ENCODE data around the gene SLC19A2. TPM values are rescaled to one million over a fixed set of nuclear protein-coding genes. Genes with fewer than 3 reads are reported as not detected.

SLC19A2 gene
- total RNA-seq, 1 donor from 2014 or later, result 18.1 TPM

DNA sequence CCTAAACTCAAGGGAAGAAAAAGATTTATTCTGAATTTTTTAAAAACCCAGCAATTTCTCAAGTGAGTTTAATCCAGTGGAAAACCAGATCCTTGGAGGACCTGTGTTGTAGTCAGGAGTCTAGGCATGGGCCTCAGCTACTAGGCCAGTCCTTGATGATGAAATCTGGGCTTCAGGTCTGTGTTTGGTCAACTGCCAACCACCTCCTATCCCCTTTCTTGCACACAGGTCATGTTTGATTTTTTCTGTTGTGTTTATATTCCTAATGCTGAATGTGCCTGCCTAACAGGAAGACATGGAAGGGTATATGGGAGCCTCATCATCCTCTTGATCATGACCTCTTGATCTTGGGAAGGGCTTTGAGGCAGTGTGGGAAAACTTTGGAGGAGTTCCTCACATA, 38.2 kb upstream of the SLC19A2 start:
- no peaks in the 10 kb centered on the region for H3K27me3 Mint-ChIP-seq
- H3K9me3 Mint-ChIP-seq (ENCODE audit: low read depth), result no peaks in the 10 kb centered on the region
- no peak overlapping the region for H3K27ac Mint-ChIP-seq

DNA sequence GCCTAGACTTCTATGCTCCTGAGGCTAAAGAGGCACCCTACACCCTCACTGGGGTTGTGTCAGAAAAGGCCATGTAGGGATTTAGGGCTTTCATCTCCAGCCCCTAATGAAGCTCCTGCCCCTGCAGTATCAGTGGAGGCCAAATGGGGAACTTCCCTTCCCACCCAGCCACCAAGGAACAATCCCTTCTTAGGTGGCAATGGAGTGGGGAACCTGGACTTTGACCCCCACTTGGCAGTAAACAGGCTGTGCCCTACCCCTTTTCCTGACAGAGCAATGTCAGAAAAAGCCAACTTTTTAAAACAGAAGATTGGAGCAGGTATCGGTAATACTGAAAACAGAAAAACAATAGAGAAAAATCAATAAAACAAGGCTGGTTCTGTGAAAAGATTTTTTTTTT, 35.5 kb upstream of the SLC19A2 start:
- H3K27me3 Mint-ChIP-seq, result no peaks in the 10 kb centered on the region
- no peaks in the 10 kb centered on the region for H3K36me3 Mint-ChIP-seq (ENCODE audit: insufficient read depth)
- no peak for DNase-seq (ENCODE audit: low spot score, unreplicated experiment)

More for the DNA sequence above, 38.2 kb upstream of the SLC19A2 start:
- H3K4me3 Mint-ChIP-seq (ENCODE audit: low read depth), result no peak overlapping the region
- no peaks in the 10 kb centered on the region for H3K36me3 Mint-ChIP-seq (ENCODE audit: insufficient read depth)
- no peak for DNase-seq (ENCODE audit: low spot score, unreplicated experiment)
- H3K4me1 Mint-ChIP-seq (ENCODE audit: low read depth), result peaks cover 28% of the 10 kb centered on the region
- TF ChIP-seq, protein P1, sequence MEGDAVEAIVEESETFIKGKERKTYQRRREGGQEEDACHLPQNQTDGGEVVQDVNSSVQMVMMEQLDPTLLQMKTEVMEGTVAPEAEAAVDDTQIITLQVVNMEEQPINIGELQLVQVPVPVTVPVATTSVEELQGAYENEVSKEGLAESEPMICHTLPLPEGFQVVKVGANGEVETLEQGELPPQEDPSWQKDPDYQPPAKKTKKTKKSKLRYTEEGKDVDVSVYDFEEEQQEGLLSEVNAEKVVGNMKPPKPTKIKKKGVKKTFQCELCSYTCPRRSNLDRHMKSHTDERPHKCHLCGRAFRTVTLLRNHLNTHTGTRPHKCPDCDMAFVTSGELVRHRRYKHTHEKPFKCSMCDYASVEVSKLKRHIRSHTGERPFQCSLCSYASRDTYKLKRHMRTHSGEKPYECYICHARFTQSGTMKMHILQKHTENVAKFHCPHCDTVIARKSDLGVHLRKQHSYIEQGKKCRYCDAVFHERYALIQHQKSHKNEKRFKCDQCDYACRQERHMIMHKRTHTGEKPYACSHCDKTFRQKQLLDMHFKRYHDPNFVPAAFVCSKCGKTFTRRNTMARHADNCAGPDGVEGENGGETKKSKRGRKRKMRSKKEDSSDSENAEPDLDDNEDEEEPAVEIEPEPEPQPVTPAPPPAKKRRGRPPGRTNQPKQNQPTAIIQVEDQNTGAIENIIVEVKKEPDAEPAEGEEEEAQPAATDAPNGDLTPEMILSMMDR (IDR thresholded peaks at IDR 0.05; ENCODE audit: unreplicated experiment), result no peak

DNA sequence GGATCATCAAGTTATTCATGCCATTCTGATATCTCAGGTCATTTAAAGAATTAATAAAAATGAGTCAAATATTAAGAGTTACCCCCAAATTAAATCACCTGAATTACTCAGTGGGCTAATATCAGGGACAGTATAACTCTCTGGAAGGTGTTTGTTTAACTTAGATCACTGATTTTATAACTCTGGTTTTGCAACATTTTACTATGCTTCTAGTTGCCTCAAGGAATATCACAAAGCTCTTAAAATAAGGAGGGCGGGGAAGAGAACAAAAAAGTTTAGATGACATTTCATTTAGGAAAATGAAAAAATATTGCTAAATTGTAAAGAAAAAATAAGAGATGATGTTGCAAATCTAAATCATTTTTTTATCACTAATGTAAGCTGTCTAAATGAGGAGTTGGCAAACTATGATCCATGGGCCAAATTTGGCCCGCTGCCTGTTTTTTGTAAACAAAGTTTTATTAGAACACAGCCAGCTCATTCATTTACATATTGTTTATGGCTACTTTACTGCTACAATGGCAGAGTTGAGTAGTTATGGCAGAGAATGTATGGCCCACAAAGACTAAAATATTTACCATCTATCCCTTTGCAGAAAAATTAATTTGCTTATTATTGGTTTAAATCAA, 31.9 kb upstream of the SLC19A2 start:
- DNase-seq (ENCODE audit: low spot score, unreplicated experiment), result no peak
- no peak overlapping the region for H3K4me3 Mint-ChIP-seq (ENCODE audit: low read depth)
- peaks cover 2% of the 10 kb centered on the region for H3K4me1 Mint-ChIP-seq (ENCODE audit: low read depth)
- TF ChIP-seq, protein P1 (IDR thresholded peaks at IDR 0.05; ENCODE audit: unreplicated experiment), result no peak
- H3K27ac Mint-ChIP-seq, result no peak overlapping the region
- no peaks in the 10 kb centered on the region for H3K36me3 Mint-ChIP-seq (ENCODE audit: insufficient read depth)
- H3K27me3 Mint-ChIP-seq, result no peaks in the 10 kb centered on the region
- H3K9me3 Mint-ChIP-seq (ENCODE audit: low read depth), result no peaks in the 10 kb centered on the region

More for the DNA sequence above, 35.5 kb upstream of the SLC19A2 start:
- no peak overlapping the region for H3K4me3 Mint-ChIP-seq (ENCODE audit: low read depth)
- H3K27ac Mint-ChIP-seq, result peak overlapping the region; percentile 88
- H3K4me1 Mint-ChIP-seq (ENCODE audit: low read depth), result peaks cover 7% of the 10 kb centered on the region
- TF ChIP-seq, protein P1 (IDR thresholded peaks at IDR 0.05; ENCODE audit: unreplicated experiment), result no peak
- H3K9me3 Mint-ChIP-seq (ENCODE audit: low read depth), result no peaks in the 10 kb centered on the region

DNA sequence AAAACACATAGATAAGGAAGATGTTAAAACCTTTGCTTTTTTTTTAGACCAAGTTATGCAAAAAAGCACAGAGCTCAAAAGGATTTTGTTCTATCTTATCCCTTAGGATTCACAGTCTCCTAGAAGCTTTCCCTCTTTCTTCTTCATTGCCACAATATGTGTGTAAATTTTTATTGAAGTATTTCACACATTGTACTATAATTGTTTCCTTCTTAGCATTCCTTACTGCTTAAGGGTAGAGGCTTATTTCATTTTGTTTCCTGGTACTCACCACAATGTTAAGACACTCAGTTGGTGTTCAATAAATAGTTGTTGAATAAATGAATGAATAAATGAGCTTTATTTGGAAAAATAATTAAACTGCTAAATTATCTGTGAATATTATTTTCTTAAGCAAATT, 29.9 kb upstream of the SLC19A2 start:
- peaks cover under 1% of the 10 kb centered on the region for H3K4me1 Mint-ChIP-seq (ENCODE audit: low read depth)
- no peaks in the 10 kb centered on the region for H3K9me3 Mint-ChIP-seq (ENCODE audit: low read depth)
- H3K27me3 Mint-ChIP-seq, result no peaks in the 10 kb centered on the region

DNA sequence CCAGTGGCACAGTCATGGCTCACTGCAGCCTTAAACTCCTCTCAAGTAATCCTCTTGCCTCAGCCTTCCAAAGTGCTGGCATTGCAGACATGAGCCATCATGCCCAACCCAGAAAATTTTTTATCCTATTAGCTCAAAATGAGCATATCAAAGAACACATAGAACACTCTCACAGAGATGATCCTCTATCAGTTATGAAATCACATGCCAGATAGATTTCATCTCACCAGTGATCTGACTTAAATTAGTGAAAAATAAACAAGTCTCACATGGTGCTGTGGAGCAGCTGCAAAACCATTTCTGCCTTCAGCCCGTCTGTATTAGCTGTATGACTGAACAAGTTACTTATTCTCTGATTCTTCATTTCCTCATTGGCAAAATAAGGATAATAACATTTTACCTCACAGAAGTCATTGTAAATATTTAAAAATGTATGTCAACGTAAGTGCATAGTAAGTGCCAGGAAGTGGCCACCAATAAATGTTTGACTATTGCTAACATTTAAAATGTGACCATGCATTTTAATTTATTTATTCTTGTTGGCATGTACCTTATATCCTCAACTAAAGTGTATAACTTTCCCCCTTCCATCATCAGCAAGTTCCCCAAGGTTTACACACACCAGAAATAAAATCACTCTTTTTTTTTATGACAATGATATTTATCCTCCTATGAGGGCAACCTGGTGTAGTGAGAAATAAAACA, 29.0 kb upstream of the SLC19A2 start:
- Mint-ChIP-seq H3K4me1 (ENCODE audit: low read depth) (peaks cover 10% of the 10 kb centered on the region), H3K9me3 (ENCODE audit: low read depth) (no peaks in the 10 kb centered on the region), H3K27me3 (no peaks in the 10 kb centered on the region), H3K27ac (no peak overlapping the region), H3K36me3 (ENCODE audit: insufficient read depth) (no peaks in the 10 kb centered on the region), H3K4me3 (ENCODE audit: low read depth) (no peak overlapping the region)
- TF ChIP-seq, protein P1 (IDR thresholded peaks at IDR 0.05; ENCODE audit: unreplicated experiment), result no peak
- DNase-seq (ENCODE audit: low spot score, unreplicated experiment), result no peak

More for the DNA sequence above, 29.9 kb upstream of the SLC19A2 start:
- DNase-seq (ENCODE audit: low spot score, unreplicated experiment), result no peak
- H3K36me3 Mint-ChIP-seq (ENCODE audit: insufficient read depth), result no peaks in the 10 kb centered on the region
- no peak overlapping the region for H3K27ac Mint-ChIP-seq
- H3K4me3 Mint-ChIP-seq (ENCODE audit: low read depth), result no peak overlapping the region
- TF ChIP-seq, protein P1 (IDR thresholded peaks at IDR 0.05; ENCODE audit: unreplicated experiment), result no peak
